ENCODE results near the gene SPRYD7.

The SPRYD7 gene, protein sequence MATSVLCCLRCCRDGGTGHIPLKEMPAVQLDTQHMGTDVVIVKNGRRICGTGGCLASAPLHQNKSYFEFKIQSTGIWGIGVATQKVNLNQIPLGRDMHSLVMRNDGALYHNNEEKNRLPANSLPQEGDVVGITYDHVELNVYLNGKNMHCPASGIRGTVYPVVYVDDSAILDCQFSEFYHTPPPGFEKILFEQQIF

DNA sequence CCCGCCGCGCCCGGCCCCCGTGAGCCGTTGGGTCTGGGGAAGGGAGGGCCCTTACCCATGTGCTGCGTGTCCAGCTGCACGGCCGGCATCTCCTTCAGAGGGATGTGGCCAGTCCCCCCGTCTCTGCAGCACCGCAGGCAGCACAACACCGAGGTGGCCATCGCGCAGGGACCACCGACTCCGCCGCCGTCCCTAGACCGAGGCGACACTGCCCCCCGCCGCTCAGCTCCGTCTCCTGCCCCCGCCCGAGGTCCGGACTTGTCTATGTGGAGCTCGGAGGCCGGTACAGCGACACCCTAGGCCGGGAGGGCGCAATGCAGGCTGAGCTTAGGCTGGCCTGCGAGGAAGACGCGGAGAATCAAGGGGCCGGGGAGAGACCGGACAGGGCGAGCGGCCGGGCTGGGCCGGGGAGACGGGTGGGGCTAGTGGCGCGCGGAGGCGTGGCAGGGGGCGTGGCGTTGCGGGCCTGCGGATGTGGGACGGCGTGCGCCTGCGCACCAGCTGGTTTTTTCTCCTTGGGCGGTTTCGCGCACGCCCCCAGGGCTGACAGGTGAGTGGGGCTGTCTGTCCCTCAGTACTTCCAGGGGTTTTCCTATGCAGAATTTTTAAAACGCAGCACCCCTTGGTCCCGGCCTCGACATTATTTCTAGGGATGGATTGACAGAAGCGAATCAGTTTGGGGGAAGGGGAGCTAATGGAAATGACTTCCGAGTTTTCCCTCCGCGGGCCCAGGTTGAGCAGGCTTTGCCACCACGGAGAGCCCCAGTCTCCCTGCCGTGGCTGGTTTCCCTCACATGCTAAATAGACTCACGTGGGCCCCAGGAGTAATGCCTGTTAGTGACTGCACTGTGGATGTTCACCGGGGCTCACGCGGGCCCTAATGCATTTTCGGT lies at the start of gene SPRYD7:
Gene SPRYD7 (minus strand): TSS at position 266 of the 893 bp plus-strand sequence. CDS start 105 bp downstream, at position 161.
- no peak for TF ChIP-seq NFIC (IDR thresholded peaks at IDR 0.05)
- no peak for TF ChIP-seq TEAD4 (IDR thresholded peaks at IDR 0.05)
- no peak for TF ChIP-seq EGR1 (IDR thresholded peaks at IDR 0.05)
- TF ChIP-seq CEBPB (IDR thresholded peaks at IDR 0.05): no peak
- TF ChIP-seq TAF1 (IDR thresholded peaks at IDR 0.05; ENCODE audit: low read depth): peak; percentile 30
- TF ChIP-seq TCF12 (IDR thresholded peaks at IDR 0.05; ENCODE audit: low read depth): no peak; the same call in 1 of the 2 replicates
- no peak for TF ChIP-seq EP300 (IDR thresholded peaks at IDR 0.05; ENCODE audit: borderline replicate concordance)
- TF ChIP-seq, protein P1, sequence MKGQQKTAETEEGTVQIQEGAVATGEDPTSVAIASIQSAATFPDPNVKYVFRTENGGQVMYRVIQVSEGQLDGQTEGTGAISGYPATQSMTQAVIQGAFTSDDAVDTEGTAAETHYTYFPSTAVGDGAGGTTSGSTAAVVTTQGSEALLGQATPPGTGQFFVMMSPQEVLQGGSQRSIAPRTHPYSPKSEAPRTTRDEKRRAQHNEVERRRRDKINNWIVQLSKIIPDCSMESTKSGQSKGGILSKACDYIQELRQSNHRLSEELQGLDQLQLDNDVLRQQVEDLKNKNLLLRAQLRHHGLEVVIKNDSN (IDR thresholded peaks at IDR 0.05): no peak; the same call in 1 of the 2 replicates
- TF ChIP-seq, protein P2, sequence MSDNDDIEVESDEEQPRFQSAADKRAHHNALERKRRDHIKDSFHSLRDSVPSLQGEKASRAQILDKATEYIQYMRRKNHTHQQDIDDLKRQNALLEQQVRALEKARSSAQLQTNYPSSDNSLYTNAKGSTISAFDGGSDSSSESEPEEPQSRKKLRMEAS (IDR thresholded peaks at IDR 0.05): peak; percentile 60
- no peak for TF ChIP-seq ZBTB7A (IDR thresholded peaks at IDR 0.05; ENCODE audit: low read depth)
- peak; percentile 15; the same call in 1 of the 2 replicates for TF ChIP-seq RAD21 (IDR thresholded peaks at IDR 0.05; ENCODE audit: low read depth)
- TF ChIP-seq, protein P3, sequence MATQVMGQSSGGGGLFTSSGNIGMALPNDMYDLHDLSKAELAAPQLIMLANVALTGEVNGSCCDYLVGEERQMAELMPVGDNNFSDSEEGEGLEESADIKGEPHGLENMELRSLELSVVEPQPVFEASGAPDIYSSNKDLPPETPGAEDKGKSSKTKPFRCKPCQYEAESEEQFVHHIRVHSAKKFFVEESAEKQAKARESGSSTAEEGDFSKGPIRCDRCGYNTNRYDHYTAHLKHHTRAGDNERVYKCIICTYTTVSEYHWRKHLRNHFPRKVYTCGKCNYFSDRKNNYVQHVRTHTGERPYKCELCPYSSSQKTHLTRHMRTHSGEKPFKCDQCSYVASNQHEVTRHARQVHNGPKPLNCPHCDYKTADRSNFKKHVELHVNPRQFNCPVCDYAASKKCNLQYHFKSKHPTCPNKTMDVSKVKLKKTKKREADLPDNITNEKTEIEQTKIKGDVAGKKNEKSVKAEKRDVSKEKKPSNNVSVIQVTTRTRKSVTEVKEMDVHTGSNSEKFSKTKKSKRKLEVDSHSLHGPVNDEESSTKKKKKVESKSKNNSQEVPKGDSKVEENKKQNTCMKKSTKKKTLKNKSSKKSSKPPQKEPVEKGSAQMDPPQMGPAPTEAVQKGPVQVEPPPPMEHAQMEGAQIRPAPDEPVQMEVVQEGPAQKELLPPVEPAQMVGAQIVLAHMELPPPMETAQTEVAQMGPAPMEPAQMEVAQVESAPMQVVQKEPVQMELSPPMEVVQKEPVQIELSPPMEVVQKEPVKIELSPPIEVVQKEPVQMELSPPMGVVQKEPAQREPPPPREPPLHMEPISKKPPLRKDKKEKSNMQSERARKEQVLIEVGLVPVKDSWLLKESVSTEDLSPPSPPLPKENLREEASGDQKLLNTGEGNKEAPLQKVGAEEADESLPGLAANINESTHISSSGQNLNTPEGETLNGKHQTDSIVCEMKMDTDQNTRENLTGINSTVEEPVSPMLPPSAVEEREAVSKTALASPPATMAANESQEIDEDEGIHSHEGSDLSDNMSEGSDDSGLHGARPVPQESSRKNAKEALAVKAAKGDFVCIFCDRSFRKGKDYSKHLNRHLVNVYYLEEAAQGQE (IDR thresholded peaks at IDR 0.05; ENCODE audit: low read depth): no peak
- TF ChIP-seq FOXM1 (IDR thresholded peaks at IDR 0.05; ENCODE audit: borderline replicate concordance, low read depth): no peak; the same call in 1 of the 2 replicates
- TF ChIP-seq CREB1 (IDR thresholded peaks at IDR 0.05; ENCODE audit: low read depth): no peak
- TF ChIP-seq YY1 (IDR thresholded peaks at IDR 0.05; ENCODE audit: low read depth): peak; percentile 35

DNA sequence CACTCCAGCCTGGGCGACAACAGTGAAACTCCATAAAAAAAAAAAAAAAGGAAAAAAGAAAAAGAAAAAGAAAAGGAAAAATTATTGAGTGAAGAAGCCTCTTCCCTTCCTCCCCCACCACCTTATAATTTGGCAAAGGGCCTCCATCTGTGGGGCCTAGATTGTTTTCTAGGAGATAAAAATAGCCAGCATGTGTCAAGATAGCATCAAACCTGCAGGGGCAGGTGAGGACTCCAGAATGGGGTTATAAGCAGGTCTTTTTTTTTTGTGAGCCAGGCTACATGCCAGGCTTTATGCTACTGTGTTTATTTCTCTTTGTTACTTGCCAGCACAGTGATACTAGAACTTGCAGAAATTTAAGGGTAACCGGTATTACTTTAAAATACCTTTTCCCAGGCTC lies 49.0 kb upstream of the SPRYD7 start:
- TF ChIP-seq TEAD4 (IDR thresholded peaks at IDR 0.05) (no peak), CEBPB (IDR thresholded peaks at IDR 0.05) (no peak), CREB1 (IDR thresholded peaks at IDR 0.05; ENCODE audit: low read depth) (no peak), FOXM1 (IDR thresholded peaks at IDR 0.05; ENCODE audit: borderline replicate concordance, low read depth) (no peak)
- TF ChIP-seq, protein P1 (IDR thresholded peaks at IDR 0.05): no peak
- TF ChIP-seq, protein P2 (IDR thresholded peaks at IDR 0.05): no peak

DNA sequence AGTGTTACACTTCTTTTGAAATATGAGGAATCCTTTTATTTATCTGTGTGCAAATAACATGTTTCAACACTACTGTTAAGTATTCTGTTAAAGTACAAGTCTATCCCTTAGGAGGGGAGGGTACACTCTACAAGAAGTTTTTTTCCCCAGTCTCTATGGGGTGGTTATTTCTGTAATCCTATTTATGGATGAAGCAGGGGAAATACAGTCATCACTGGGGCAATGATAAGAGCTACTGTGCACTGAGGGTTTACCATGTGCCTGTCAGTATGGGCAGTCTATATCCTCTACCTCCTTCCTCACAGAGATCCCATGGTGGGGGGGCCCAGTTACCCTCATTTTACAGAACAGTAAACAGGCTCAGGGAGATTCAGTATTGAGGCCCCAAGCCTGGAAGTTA lies 44.1 kb upstream of the SPRYD7 start:
- TF ChIP-seq, protein P1 (IDR thresholded peaks at IDR 0.05): no peak
- TF ChIP-seq ZBTB7A (IDR thresholded peaks at IDR 0.05; ENCODE audit: low read depth) (no peak), TAF1 (IDR thresholded peaks at IDR 0.05; ENCODE audit: low read depth) (no peak), TCF12 (IDR thresholded peaks at IDR 0.05; ENCODE audit: low read depth) (no peak), NFIC (IDR thresholded peaks at IDR 0.05) (no peak), RAD21 (IDR thresholded peaks at IDR 0.05; ENCODE audit: low read depth) (no peak), YY1 (IDR thresholded peaks at IDR 0.05; ENCODE audit: low read depth) (no peak), TEAD4 (IDR thresholded peaks at IDR 0.05) (no peak), EGR1 (IDR thresholded peaks at IDR 0.05) (no peak)

DNA sequence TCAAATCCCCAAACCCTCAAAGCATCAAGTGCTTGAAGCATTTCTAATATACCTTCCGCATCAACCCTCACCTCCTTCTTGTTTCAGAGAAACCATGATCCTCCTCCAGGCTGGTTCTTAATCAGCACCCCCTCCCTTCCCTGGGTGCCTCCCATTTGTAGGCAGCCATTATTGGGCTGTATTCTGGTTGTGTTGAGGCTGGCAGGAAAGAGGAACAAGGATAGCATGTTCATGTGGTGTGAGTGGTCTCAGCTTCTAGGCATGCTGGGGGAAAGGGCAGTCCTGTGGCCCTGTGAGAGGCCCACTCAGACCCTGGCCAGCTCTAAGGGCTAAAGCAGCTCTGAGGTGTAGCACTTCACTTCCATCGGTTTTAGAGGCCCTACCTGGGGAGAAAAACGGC lies 41.9 kb upstream of the SPRYD7 start:
- no peak for TF ChIP-seq NFIC (IDR thresholded peaks at IDR 0.05)
- no peak for TF ChIP-seq TCF12 (IDR thresholded peaks at IDR 0.05; ENCODE audit: low read depth)
- TF ChIP-seq, protein P2 (IDR thresholded peaks at IDR 0.05): no peak
- TF ChIP-seq, protein P1 (IDR thresholded peaks at IDR 0.05): no peak
- TF ChIP-seq EGR1 (IDR thresholded peaks at IDR 0.05): no peak

DNA sequence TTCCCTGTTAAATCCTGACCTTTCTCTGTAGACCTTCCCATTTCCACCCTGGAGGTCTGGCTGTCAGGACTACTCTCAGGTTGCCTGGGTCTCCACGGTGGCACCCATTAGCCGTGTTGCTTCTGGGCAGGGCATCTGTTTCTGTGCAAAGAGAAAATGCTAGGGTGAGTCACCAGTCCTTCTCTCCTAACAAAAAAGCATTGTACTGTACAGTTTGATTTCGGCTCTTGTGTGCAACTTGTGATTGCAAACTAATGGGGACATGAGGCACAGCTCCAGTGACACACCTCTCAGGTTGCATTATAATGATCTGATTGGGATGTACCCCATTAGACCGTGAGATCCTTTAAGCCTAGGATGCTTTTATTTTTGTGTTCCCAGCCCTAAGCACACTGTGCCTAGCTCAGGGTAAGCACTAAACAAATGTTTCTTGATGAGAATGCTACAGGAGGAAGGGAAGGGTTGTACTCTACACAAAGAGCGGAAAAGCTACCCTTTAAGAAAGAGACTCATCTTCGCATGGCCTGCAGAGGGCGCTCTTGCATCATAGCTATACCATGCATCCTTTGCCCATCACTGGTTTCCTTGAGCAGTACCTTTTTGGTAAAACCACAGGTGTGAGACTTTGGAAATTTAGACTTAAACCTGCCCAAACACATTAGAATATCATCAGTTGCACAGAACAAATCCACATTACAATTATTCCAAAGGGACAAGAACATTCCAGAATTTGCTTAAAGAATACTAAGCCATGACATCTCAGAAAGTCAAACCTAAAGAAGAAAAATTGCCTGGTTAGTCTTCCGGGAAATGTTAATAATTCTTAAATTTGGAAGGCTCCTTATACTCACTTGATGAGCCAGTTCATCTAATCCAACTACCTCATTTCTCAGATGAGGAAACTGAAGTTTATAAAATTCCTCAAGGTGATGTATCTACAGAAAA lies 40.4 kb upstream of the SPRYD7 start:
- TF ChIP-seq, protein P2 (IDR thresholded peaks at IDR 0.05): no peak
- TF ChIP-seq RAD21 (IDR thresholded peaks at IDR 0.05; ENCODE audit: low read depth) (peak; percentile 82), NFIC (IDR thresholded peaks at IDR 0.05) (no peak)
- TF ChIP-seq, protein P3 (IDR thresholded peaks at IDR 0.05; ENCODE audit: low read depth): no peak

Data from Ishikawa (cell line).